Spinal cord (tissue), 10 donors: ENCODE data around the gene TEX55. TPM values are rescaled to one million over a fixed set of nuclear protein-coding genes. Genes with fewer than 3 reads are reported as not detected.
"Not testable (repeated sequence)": the region's sequence is repeated elsewhere in the genome, so short reads cannot be mapped to it uniquely, and the experiment has no call there.

Experiments
- DNase-seq, 6 donors: peaks; one replicate each; pipeline versions ENCODE4 v3.0.0 to v3.0.0-alpha.2; 2013 to 2015; ENCODE audit warnings: low spot score in 6 of 6, low read depth in 4 of 6
- H3K27ac ChIP-seq: one replicate; pipeline ENCODE4 v1.5.1; 2013; ENCODE audit warnings: low read depth, low read length, control low read depth
- H3K27me3 ChIP-seq: one replicate; pipeline ENCODE4 v1.6.1; 2013; ENCODE audit warnings: low read length; ENCODE audit not compliant: control insufficient read depth, insufficient read depth
- H3K36me3 ChIP-seq: one replicate; pipeline ENCODE4 v1.6.1; 2013; ENCODE audit warnings: low read length; ENCODE audit not compliant: control insufficient read depth, insufficient read depth
- H3K4me1 ChIP-seq: one replicate; pipeline ENCODE4 v1.6.1; 2013; ENCODE audit warnings: low read length; ENCODE audit not compliant: control insufficient read depth, insufficient read depth
- H3K4me3 ChIP-seq: one replicate; pipeline ENCODE4 v1.5.1; 2013; ENCODE audit warnings: low read depth, low read length, control low read depth
- H3K9me3 ChIP-seq: one replicate; pipeline ENCODE4 v1.6.1; 2013; ENCODE audit warnings: low read length; ENCODE audit not compliant: control insufficient read depth, insufficient read depth
- WGBS: methylation state at CpG from one replicate; pipeline ENCODE4 v1.1.5; 2013; ENCODE audit warnings: missing lambda C conversion rate; ENCODE audit not compliant: insufficient coverage; 5-methylcytosine and 5-hydroxymethylcytosine counted together
- long read RNA-seq, 4 donors: transcript quantifications; one replicate each; lab custom pipeline, GENCODE V29; 2026
- polyA plus RNA-seq, 2 donors: library from polyadenylated mRNA; unstranded; fragments of 120-200 nt; gene quantifications; one replicate each; pipeline ENCODE4 v1.2.1, GENCODE V29; 2013; ENCODE audit not compliant: insufficient read length in 2 of 2
- total RNA-seq, 2 donors: library from RNA; depleted of rRNA in 1 of 2; stranded (reverse); fragments of 120-200 nt in 1 of 2; fragments of >200 nt in 1 of 2; gene quantifications; one replicate each; pipeline versions ENCODE4 v1.2.3 to v1.2.4, GENCODE V29; 2013 to 2014
- donor health status: healthy.

The TEX55 gene
- total RNA-seq (not detected), polyA plus RNA-seq (not detected)
- long read RNA-seq, donor 1: 0 reads
- long read RNA-seq, donor 2: 0 reads
- long read RNA-seq, donor 3: 0 reads
- long read RNA-seq, donor 4: 0 reads

DNA sequence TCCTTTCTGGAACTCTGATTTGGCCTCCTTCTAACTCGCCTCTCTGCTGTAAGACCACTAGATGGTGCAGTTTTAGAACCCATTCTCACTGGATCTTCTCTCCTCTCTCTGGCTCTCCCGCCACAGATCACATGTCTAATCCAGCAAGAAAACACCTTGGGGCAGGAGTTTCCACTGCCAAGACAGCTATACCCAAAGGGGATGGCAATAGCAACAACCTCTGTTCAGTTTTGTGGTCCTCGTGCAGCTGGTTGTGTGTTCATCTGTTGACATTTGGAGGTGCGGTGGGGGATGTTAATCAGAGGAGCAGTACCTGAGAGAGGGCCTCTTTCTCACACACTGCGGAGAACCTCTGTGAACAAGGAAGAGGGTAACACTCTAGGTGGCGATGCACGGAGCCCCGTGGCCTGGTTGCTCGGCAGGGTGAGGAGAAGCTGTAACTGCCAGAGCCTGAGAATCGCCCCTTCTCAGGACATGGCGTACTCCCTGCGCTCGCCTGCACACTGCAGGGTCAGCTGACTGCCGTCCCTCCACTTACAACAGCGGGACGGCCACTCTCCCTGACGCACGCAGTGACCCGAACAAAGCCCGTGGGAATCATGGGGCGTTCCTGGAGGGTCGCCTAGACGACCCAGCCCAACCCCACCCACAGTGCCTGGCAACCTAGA is at the start of gene TEX55:
Gene TEX55, plus strand, starts transcription at position 666 of the 668 bp plus-strand sequence. CDS start 25 bp downstream, outside the sequence.
- Histone ChIP-seq H3K36me3 (no peaks in the 10 kb centered on the region), H3K4me3 (no peak within 1 kb of the TSS), H3K27ac (no peak within 1 kb of the TSS), H3K9me3 (no peaks in the 10 kb centered on the region), H3K27me3 (no peaks in the 10 kb centered on the region), H3K4me1 (no peaks in the 10 kb centered on the region)
- 83% methylated on average over 22 of the region's 23 CpGs for WGBS
- peak in 2 of 6 donors; percentile 18 to 42 for DNase-seq

DNA sequence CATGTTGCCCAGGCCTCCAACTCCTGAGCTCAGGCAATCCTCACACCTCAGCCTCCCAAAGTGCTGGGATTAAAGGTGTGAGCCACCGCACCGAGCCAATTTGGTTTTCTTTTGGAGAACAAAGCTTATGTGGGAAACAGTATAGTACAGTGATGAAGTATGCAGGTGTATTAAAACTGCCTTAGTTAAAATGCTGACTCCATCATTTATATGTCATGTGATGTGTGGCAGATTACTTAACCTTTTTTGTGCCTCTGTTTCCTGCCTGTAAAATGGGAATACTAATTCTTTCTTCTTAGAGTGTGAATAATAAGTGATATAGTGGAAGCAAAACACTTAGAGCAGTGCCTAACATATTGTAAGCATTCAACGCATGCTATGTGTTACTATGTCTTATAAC is 48.0 kb upstream of the TEX55 start:
- Histone ChIP-seq H3K4me3 (no peak overlapping the region), H3K36me3 (no peaks in the 10 kb centered on the region), H3K27ac (no peak overlapping the region), H3K27me3 (no peaks in the 10 kb centered on the region), H3K4me1 (no peaks in the 10 kb centered on the region), H3K9me3 (no peaks in the 10 kb centered on the region)
- no peak for DNase-seq
- WGBS: no CpG with 5 or more reads among the region's 3 CpGs

DNA sequence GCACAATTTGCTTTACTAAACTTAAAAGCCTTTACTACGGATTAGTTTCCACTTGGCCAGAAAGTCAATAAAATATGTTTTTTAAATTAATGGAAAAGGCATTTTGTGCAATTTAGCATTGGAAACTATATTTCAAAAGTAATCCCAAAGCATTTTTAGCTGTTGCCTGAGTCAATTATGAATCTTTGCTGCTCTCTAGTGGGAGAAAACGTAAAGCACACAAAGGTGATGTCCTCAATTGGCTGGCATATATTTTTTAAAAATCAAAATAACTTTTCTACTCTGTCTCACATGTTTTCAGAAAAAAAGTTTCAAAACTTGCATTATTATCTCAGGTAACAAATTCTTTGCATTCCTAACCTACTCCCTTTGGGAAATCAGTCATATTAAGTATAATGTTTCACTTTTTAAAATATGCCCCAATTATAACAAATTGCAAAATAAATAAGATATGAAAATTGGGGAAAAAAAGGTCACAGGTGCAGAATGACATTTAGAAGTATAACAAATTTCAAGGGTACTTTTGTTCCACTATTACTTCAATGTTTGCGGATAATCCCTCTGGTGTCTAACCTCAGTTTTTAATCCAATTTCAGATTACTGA is 47.2 kb upstream of the TEX55 start:
- no CpG with 5 or more reads among the region's 3 CpGs for WGBS
- H3K27ac ChIP-seq: no peak overlapping the region
- no peak overlapping the region for H3K4me3 ChIP-seq
- DNase-seq: peak; percentile 21 to 87 (median 46)
- H3K36me3 ChIP-seq: no peaks in the 10 kb centered on the region
- no peaks in the 10 kb centered on the region for H3K27me3 ChIP-seq
- H3K4me1 ChIP-seq: no peaks in the 10 kb centered on the region
- no peaks in the 10 kb centered on the region for H3K9me3 ChIP-seq

DNA sequence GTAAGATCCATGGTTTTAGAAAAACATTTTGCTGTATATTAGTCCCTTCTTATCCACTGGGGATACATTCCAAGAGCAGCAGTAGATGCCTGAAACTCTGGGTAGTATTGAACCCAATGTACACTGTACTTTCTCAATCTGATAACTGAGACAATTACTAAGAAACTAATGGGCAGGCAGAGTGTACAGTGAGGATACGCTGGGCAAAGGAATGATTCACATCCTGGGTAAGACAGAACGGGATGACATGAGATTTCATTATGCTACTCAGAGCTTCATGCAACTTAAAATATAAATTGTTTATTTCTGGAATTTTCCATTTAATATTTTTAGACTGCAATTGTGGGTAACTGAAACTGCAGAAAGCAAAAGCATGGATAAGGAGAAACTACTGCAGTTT is 46.2 kb upstream of the TEX55 start:
- no peak overlapping the region for H3K4me3 ChIP-seq
- H3K27ac ChIP-seq: no peak overlapping the region
- WGBS: no CpG with 5 or more reads among the region's 2 CpGs
- no peaks in the 10 kb centered on the region for H3K4me1 ChIP-seq
- DNase-seq: no peak
- no peaks in the 10 kb centered on the region for H3K27me3 ChIP-seq
- no peaks in the 10 kb centered on the region for H3K9me3 ChIP-seq
- no peaks in the 10 kb centered on the region for H3K36me3 ChIP-seq

DNA sequence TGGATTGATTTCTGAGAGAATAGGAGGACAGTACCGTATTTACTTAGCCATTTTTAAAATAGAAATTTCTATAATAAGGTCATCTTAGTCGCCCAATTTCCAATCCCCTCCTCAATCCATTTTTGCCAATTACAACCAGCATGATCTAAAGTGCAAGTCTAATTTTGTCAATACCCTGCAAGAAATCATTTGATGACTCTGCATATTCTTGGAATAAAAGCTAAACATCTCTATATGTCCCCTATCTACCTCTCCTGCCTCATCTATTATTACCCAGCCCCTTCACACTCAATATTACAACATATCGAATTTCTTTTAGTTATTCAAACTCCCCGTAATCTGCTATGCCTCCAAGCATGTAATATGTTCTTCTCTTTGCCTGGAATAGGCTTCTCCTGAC is 41.9 kb upstream of the TEX55 start:
- WGBS: 100% methylated on average over 3 of the region's 4 CpGs
- peak in 1 of 6 donors; percentile 18 for DNase-seq
- no peaks in the 10 kb centered on the region for H3K4me1 ChIP-seq
- no peaks in the 10 kb centered on the region for H3K9me3 ChIP-seq
- H3K4me3 ChIP-seq: no peak overlapping the region
- no peaks in the 10 kb centered on the region for H3K27me3 ChIP-seq
- H3K27ac ChIP-seq: no peak overlapping the region
- no peaks in the 10 kb centered on the region for H3K36me3 ChIP-seq

DNA sequence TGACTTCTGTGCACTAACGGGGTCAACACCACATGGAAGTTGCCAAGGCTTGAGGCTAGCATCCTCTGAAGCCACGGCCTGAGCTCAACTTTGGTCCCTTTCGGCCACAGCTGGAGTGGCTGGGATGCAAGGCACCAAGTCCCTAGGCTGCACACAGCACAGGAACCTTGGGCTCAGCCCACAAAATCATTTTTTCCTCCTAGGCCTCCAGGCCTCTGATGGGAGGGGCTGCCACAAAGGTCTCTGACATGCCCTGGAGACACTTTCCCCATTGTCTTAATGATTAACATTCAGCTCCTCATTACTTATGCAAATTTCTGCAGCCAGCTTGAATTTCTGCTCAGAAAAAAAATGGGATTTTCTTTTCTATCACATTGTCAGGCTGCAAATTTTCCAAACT is 27.6 kb upstream of the TEX55 start:
- H3K36me3 ChIP-seq, H3K4me3 ChIP-seq, H3K4me1 ChIP-seq, H3K27me3 ChIP-seq, DNase-seq, H3K27ac ChIP-seq, H3K9me3 ChIP-seq: not testable (repeated sequence)
- WGBS: 75% methylated on average over 3 of the region's 3 CpGs

DNA sequence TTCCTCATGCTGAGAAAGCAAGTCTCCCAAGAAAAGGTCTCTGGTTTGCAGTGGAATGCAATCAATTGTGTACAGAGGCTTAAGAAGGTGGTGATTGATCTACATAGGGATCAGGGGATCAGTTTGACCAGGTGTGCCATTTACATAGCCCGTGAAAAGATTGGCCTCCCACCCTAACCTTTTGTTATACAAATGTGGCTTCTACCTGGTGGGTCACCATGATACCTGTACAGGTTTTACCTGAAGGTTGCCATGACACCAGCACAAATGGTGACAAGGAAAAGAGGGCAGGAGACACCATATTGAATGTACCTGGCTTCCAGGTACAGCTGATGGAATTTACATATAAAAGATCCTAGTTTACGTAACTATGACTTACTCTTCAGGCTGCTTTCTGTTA is 25.5 kb upstream of the TEX55 start:
- Histone ChIP-seq H3K27me3 (no peaks in the 10 kb centered on the region), H3K4me1 (no peaks in the 10 kb centered on the region), H3K27ac (no peak overlapping the region), H3K36me3 (no peaks in the 10 kb centered on the region), H3K4me3 (no peak overlapping the region), H3K9me3 (peaks cover 5% of the 10 kb centered on the region)
- 50% methylated on average over 1 of the region's 2 CpGs for WGBS
- no peak for DNase-seq

DNA sequence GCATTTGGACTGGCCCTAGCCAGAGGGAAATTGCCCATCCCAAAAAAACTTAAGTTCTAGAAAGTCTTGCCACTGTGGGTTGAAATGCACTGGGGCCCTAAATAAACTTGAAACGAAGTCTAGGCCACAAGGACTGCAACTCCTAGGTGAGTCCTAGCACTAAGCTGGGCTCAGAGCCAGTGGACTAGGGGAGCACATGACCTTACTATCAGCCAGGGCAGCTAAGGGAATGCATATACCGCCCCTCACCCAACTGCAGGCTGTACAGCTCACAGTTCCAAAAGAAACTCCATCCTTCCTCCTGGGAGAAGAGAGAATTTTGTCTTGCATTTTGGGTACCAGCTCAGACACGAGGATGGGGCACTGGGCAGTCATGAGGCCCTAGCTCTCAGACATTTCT is 23.6 kb upstream of the TEX55 start:
- Histone ChIP-seq H3K36me3 (no peaks in the 10 kb centered on the region), H3K9me3 (peaks cover 5% of the 10 kb centered on the region), H3K27me3 (no peaks in the 10 kb centered on the region), H3K27ac (no peak overlapping the region), H3K4me3 (no peak overlapping the region), H3K4me1 (no peaks in the 10 kb centered on the region)
- WGBS: 86% methylated on average over 2 of the region's 3 CpGs
- no peak for DNase-seq

DNA sequence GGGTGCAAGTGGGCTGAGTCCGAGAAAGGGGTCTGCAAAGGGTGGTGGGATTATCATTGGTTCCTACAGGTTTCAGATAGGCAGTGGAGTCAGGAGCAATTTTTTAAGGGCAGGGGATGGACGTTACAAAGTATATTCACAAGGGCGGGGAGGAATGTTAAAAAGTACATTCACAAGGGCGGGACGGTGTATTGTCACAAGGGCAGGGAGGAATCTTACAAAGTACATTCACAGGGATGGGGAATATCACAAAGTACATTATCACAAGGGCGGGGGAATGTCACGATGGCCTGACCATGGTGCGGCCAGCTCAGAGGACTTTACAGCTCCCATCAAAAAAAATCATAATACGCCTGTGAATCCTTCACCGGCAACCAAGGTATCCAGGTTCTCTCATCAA is 20.6 kb upstream of the TEX55 start:
- DNase-seq: no peak
- H3K27me3 ChIP-seq: no peaks in the 10 kb centered on the region
- no peaks in the 10 kb centered on the region for H3K9me3 ChIP-seq
- H3K4me3 ChIP-seq: no peak overlapping the region
- 90% methylated on average over 6 of the region's 10 CpGs for WGBS
- no peaks in the 10 kb centered on the region for H3K4me1 ChIP-seq
- H3K36me3 ChIP-seq: no peaks in the 10 kb centered on the region
- H3K27ac ChIP-seq: no peak overlapping the region
